Suprapubic skin (tissue), 4 donors: Measurements from ENCODE around the gene ARHGAP32. TPM values are rescaled to one million over a fixed set of nuclear protein-coding genes. Genes with fewer than 3 reads are reported as not detected.

Experiments used
- DNase-seq, 2 donors: peaks; one replicate each; pipeline ENCODE4 v3.0.0-alpha.2; 2019; ENCODE audit warnings: low spot score in 2 of 2
- H3K27ac ChIP-seq: fragments of 200-600 bp; sonication (generic); one replicate; pipeline ENCODE4 v1.5.1; 2019
- H3K27me3 ChIP-seq: fragments of 200-600 bp; sonication (generic); one replicate; pipeline ENCODE4 v1.5.1; 2019
- H3K36me3 ChIP-seq: fragments of 200-600 bp; sonication (generic); one replicate; pipeline ENCODE4 v1.5.1; 2019
- H3K4me1 ChIP-seq: fragments of 200-600 bp; sonication (generic); one replicate; pipeline ENCODE4 v1.5.1; 2019
- H3K4me3 ChIP-seq: fragments of 200-600 bp; sonication (generic); one replicate; pipeline ENCODE4 v1.5.1; 2019; ENCODE audit warnings: mild to moderate bottlenecking
- H3K9me3 ChIP-seq: fragments of 200-600 bp; sonication (generic); one replicate; pipeline ENCODE4 v1.5.1; 2019
- CTCF ChIP-seq, 2 donors: fragments of 200-600 bp in 1 of 2; fragments of 450-650 bp in 1 of 2; sonication (generic) in 1 of 2; IDR thresholded peaks; one replicate each; pipeline ENCODE4 v1.5.1; 2016 to 2019; ENCODE audit warnings: antibody characterized with exemption in 2 of 2, mild to moderate bottlenecking in 1 of 2, moderate library complexity in 1 of 2
- EP300 ChIP-seq: sonication (generic); formaldehyde crosslinking; IDR thresholded peaks from one replicate; pipeline ENCODE4 v1.6.1; 2017; ENCODE audit warnings: antibody characterized with exemption
- POLR2A ChIP-seq, 2 donors: fragments of 450-650 bp; IDR thresholded peaks; one replicate each; pipeline ENCODE4 v1.6.1; 2017; ENCODE audit warnings: antibody characterized with exemption in 2 of 2, mild to moderate bottlenecking in 2 of 2, moderate library complexity in 2 of 2
- POLR2AphosphoS5 ChIP-seq, 3 donors: sonication (generic); formaldehyde crosslinking; IDR thresholded peaks; one replicate each; pipeline ENCODE4 v1.6.1; 2017; ENCODE audit warnings: antibody characterized with exemption in 3 of 3
- WGBS: methylation state at CpG from one replicate; pipeline ENCODE4 v1.1.5; 2018; 5-methylcytosine and 5-hydroxymethylcytosine counted together
- total RNA-seq, 4 donors: library from RNA; depleted of rRNA; stranded (reverse); fragments of >200 nt; gene quantifications; one replicate each; pipeline ENCODE4 v1.1.0, GENCODE V29; 2016

Gene ARHGAP32
- total RNA-seq, 4 donors from 2014 or later: 49.5 to 93.4 (median 62.1) TPM

GRCh38 chr11:128955636-128956035 lies 236.5 kb downstream of the ARHGAP32 start:
- TF ChIP-seq CTCF (IDR thresholded peaks at IDR 0.05) (no peak), POLR2AphosphoS5 (IDR thresholded peaks at IDR 0.05) (no peak), EP300 (no peak)
- Histone ChIP-seq H3K36me3 (peaks cover 7% of the 10 kb centered on the region), H3K9me3 (no peaks in the 10 kb centered on the region), H3K4me3 (no peak overlapping the region), H3K27me3 (no peaks in the 10 kb centered on the region), H3K27ac (no peak overlapping the region), H3K4me1 (peaks cover 6% of the 10 kb centered on the region)
- 47% methylated on average over 3 of the region's 3 CpGs for WGBS
- DNase-seq: no peak

- no peak overlapping the region for H3K27ac ChIP-seq
- H3K36me3 ChIP-seq: no peaks in the 10 kb centered on the region
- TF ChIP-seq POLR2AphosphoS5 (IDR thresholded peaks at IDR 0.05): no peak
- TF ChIP-seq CTCF (IDR thresholded peaks at IDR 0.05): no peak
- no peak for TF ChIP-seq EP300
- no peak for TF ChIP-seq POLR2A (IDR thresholded peaks at IDR 0.05)
- H3K27me3 ChIP-seq: no peaks in the 10 kb centered on the region
- WGBS: 98% methylated on average over 16 of the region's 16 CpGs
- no peak for DNase-seq
- H3K9me3 ChIP-seq: no peaks in the 10 kb centered on the region
- H3K4me1 ChIP-seq: peaks cover 14% of the 10 kb centered on the region
- H3K4me3 ChIP-seq: no peak overlapping the region
These were observed 239.0 kb downstream of the ARHGAP32 start for GRCh38 chr11:128953151-128953550.

- H3K36me3 ChIP-seq: no peaks in the 10 kb centered on the region
- H3K27ac ChIP-seq: no peak overlapping the region
- peaks cover 8% of the 10 kb centered on the region for H3K4me1 ChIP-seq
- DNase-seq: no peak
- no peak overlapping the region for H3K4me3 ChIP-seq
- TF ChIP-seq EP300 (no peak), POLR2A (IDR thresholded peaks at IDR 0.05) (no peak), POLR2AphosphoS5 (IDR thresholded peaks at IDR 0.05) (no peak), CTCF (IDR thresholded peaks at IDR 0.05) (no peak)
- 61% methylated on average over 13 of the region's 13 CpGs for WGBS
- no peaks in the 10 kb centered on the region for H3K9me3 ChIP-seq
- H3K27me3 ChIP-seq: no peaks in the 10 kb centered on the region
These were observed 242.2 kb downstream of the ARHGAP32 start for GRCh38 chr11:128949791-128950454.

DNA sequence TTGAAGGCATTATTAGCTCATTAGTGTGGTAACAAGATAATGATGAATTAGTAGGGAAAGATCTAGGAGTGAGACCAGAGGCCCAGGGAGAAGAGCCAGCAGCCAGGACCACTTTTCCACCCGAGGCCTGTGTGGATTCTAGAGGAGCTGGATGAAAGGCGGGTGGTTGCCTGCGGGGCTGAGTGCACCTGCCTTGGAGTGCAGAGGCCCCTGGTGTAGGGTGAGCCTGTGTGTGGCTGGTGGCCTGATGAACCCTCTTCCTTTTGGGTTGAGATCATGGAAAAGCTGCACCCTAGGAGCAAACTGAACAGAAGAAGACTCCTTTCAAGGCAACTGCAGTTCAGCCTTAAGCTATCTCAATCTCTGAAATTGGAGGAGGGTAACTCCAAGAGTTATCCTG lies 243.5 kb downstream of the ARHGAP32 start:
- no peak for DNase-seq
- WGBS: 65% methylated on average over 3 of the region's 3 CpGs
- no peaks in the 10 kb centered on the region for H3K36me3 ChIP-seq
- H3K4me1 ChIP-seq: peaks cover 8% of the 10 kb centered on the region
- no peaks in the 10 kb centered on the region for H3K27me3 ChIP-seq
- H3K9me3 ChIP-seq: no peaks in the 10 kb centered on the region
- TF ChIP-seq POLR2A (IDR thresholded peaks at IDR 0.05): no peak
- TF ChIP-seq EP300: no peak
- TF ChIP-seq CTCF (IDR thresholded peaks at IDR 0.05): no peak
- TF ChIP-seq POLR2AphosphoS5 (IDR thresholded peaks at IDR 0.05): no peak
- H3K4me3 ChIP-seq: no peak overlapping the region
- H3K27ac ChIP-seq: no peak overlapping the region

GRCh38 chr11:128947773-128948172 lies 244.4 kb downstream of the ARHGAP32 start:
- 85% methylated on average over 2 of the region's 2 CpGs for WGBS

More at GRCh38 chr11:128947773-128948172, 244.4 kb downstream of the ARHGAP32 start:
- no peaks in the 10 kb centered on the region for H3K9me3 ChIP-seq
- no peaks in the 10 kb centered on the region for H3K27me3 ChIP-seq
- peaks cover 14% of the 10 kb centered on the region for H3K4me1 ChIP-seq
- H3K27ac ChIP-seq: no peak overlapping the region
- no peaks in the 10 kb centered on the region for H3K36me3 ChIP-seq
- DNase-seq: no peak
- TF ChIP-seq POLR2A (IDR thresholded peaks at IDR 0.05) (no peak), POLR2AphosphoS5 (IDR thresholded peaks at IDR 0.05) (no peak), EP300 (no peak), CTCF (IDR thresholded peaks at IDR 0.05) (no peak)
- no peak overlapping the region for H3K4me3 ChIP-seq
